CD14-positive monocyte (primary cell): ENCODE data around the gene OFD1. TPM values are rescaled to one million over a fixed set of nuclear protein-coding genes. Genes with fewer than 3 reads are reported as not detected.

Experiments
- DNase-seq, 3 donors: peaks; one replicate each; pipeline ENCODE4 v3.0.0-alpha.2; 2011 to 2022
- H2AFZ ChIP-seq: 2 replicates; pipeline ENCODE4 v1.6.0; 2012; ENCODE audit warnings: mild to moderate bottlenecking, low read depth, low read length, inconsistent platforms; ENCODE audit not compliant: insufficient read depth, poor library complexity, severe bottlenecking
- H3K27ac ChIP-seq, 2 donors: 1 replicate in 1 of 2; 2 replicates in 1 of 2; pipeline ENCODE4 v1.5.1; 2012 to 2013; ENCODE audit warnings: low read length in 2 of 2, control low read depth in 1 of 2, inconsistent platforms in 1 of 2, low read depth in 1 of 2, mild to moderate bottlenecking in 1 of 2
- H3K27me3 ChIP-seq, 2 donors: one replicate each; pipeline versions ENCODE4 v1.6.0 to v1.6.1; 2011 to 2013; ENCODE audit warnings: low read length in 2 of 2; ENCODE audit not compliant: control insufficient read depth in 2 of 2, insufficient read depth in 2 of 2
- H3K36me3 ChIP-seq, 2 donors: replicated peaks in 1 of 2; 1 replicate in 1 of 2; 2 replicates in 1 of 2; pipeline versions ENCODE4 v1.5.1 to v1.6.1; 2012 to 2013; ENCODE audit warnings: low read length in 2 of 2, control low read depth in 1 of 2, inconsistent platforms in 1 of 2, mild to moderate bottlenecking in 1 of 2; ENCODE audit not compliant: insufficient read depth in 2 of 2, control insufficient read depth in 1 of 2
- H3K4me1 ChIP-seq, 2 donors: 1 replicate in 1 of 2; 2 replicates in 1 of 2; pipeline versions ENCODE4 v1.5.1 to v1.6.1; 2012 to 2013; ENCODE audit warnings: low read length in 2 of 2, control low read depth in 1 of 2, inconsistent platforms in 1 of 2, mild to moderate bottlenecking in 1 of 2, moderate library complexity in 1 of 2; ENCODE audit not compliant: insufficient read depth in 2 of 2, control insufficient read depth in 1 of 2
- H3K4me2 ChIP-seq: replicated peaks from 2 replicates; pipeline ENCODE3; 2012; ENCODE audit warnings: low read length, moderate library complexity, mild to moderate bottlenecking; ENCODE audit not compliant: poor library complexity, severe bottlenecking; ENCODE audit errors: extremely low read depth
- H3K4me3 ChIP-seq, 3 experiments: fragments of 200-600 bp in 1 of 3; sonication (generic) in 1 of 3; replicated peaks in 1 of 3; 1 replicate in 2 of 3; 2 replicates in 1 of 3; pipeline ENCODE4 v1.5.1; 2011 to 2013; ENCODE audit warnings: low read length in 3 of 3, mild to moderate bottlenecking in 3 of 3, control low read depth in 2 of 3, low read depth in 2 of 3, inconsistent platforms in 1 of 3, moderate library complexity in 1 of 3
- H3K79me2 ChIP-seq: 2 replicates; pipeline ENCODE4 v1.6.0; 2012; ENCODE audit warnings: mild to moderate bottlenecking, control low read depth, inconsistent platforms, low read length, moderate library complexity; ENCODE audit not compliant: insufficient read depth
- H3K9ac ChIP-seq: 2 replicates; pipeline ENCODE4 v1.6.0; 2017; ENCODE audit warnings: low read length, mild to moderate bottlenecking; ENCODE audit not compliant: insufficient read depth, poor library complexity, severe bottlenecking
- H3K9me3 ChIP-seq, 2 donors: replicated peaks in 1 of 2; 1 replicate in 1 of 2; 2 replicates in 1 of 2; pipeline versions ENCODE4 v1.5.1 to v1.6.1; 2012 to 2013; ENCODE audit warnings: low read length in 2 of 2, control low read depth in 1 of 2; ENCODE audit not compliant: control insufficient read depth in 1 of 2, insufficient read depth in 1 of 2
- H4K20me1 ChIP-seq: 2 replicates; pipeline ENCODE4 v1.6.0; 2012; ENCODE audit warnings: mild to moderate bottlenecking, low read length, control low read depth, moderate library complexity; ENCODE audit not compliant: insufficient read depth
- H3K27ac Mint-ChIP-seq, 7 donors: one replicate each; pipeline ENCODE4 v1.8.0; 2020; ENCODE audit warnings: mild to moderate bottlenecking in 7 of 7, mixed read lengths in 7 of 7, moderate library complexity in 6 of 7, inconsistent platforms in 2 of 7
- H3K27me3 Mint-ChIP-seq, 3 donors: one replicate each; pipeline ENCODE4 v1.8.0; 2021 to 2022; ENCODE audit warnings: low read depth in 3 of 3, mild to moderate bottlenecking in 3 of 3, mixed read lengths in 3 of 3, moderate library complexity in 3 of 3, inconsistent platforms in 1 of 3
- H3K36me3 Mint-ChIP-seq, 2 donors: one replicate each; pipeline ENCODE4 v1.8.0; 2020; ENCODE audit warnings: mixed read lengths in 2 of 2, inconsistent platforms in 1 of 2, mild to moderate bottlenecking in 1 of 2
- H3K4me1 Mint-ChIP-seq: one replicate; pipeline ENCODE4 v1.8.0; 2020; ENCODE audit warnings: mild to moderate bottlenecking, mixed read lengths
- H3K4me3 Mint-ChIP-seq, 2 donors: one replicate each; pipeline ENCODE4 v1.8.0; 2020; ENCODE audit warnings: mild to moderate bottlenecking in 2 of 2, mixed read lengths in 2 of 2, moderate library complexity in 1 of 2
- H3K9me3 Mint-ChIP-seq, 7 donors: one replicate each; pipeline ENCODE4 v1.8.0; 2020 to 2022; ENCODE audit warnings: mixed read lengths in 7 of 7, mild to moderate bottlenecking in 6 of 7, moderate library complexity in 6 of 7, inconsistent platforms in 2 of 7
- CTCF ChIP-seq: fragments of 200-600 bp; IDR thresholded peaks from one replicate; pipeline ENCODE4 v1.8.0; 2022; ENCODE audit warnings: antibody characterized with exemption, mild to moderate bottlenecking
- WGBS: methylation state at CpG from one replicate; pipeline ENCODE4 v1.1.5; 2013; ENCODE audit warnings: missing lambda C conversion rate; ENCODE audit not compliant: insufficient coverage; 5-methylcytosine and 5-hydroxymethylcytosine counted together
- intact Hi-C, 2 donors: fragments of 100-400 bp; cut with micrococcal nuclease; formaldehyde crosslinking; loops; one replicate each; pipeline versions ENCODE4 v1.15.0 to v1.15.1; 2023
- polyA plus RNA-seq, 3 donors: library from polyadenylated mRNA; depleted of rRNA in 1 of 3; unstranded in 2 of 3; stranded (reverse) in 1 of 3; fragments of 300-500 nt in 2 of 3; fragments of >200 nt in 1 of 3; fragmentation: Illumina TruSeq in 2 of 3; gene quantifications; 1 replicate in 2 of 3; 2 replicates in 1 of 3; pipeline ENCODE4 v1.2.3, GENCODE V29; 2012 to 2021

OFD1 gene
- polyA plus RNA-seq, 3 donors: 2.4 to 10.2 (median 2.9) TPM

GRCh38 chrX:13793897-13794296 lies 59.3 kb downstream of the OFD1 start:
- peaks cover 2 to 19% (median 3%) of the 10 kb centered on the region in 3 donors for H3K27me3 Mint-ChIP-seq
- H3K9ac ChIP-seq: no peak overlapping the region
- intact Hi-C loops: no loop called here
- H3K27ac Mint-ChIP-seq: no peak overlapping the region
- no peaks in the 10 kb centered on the region for H3K79me2 ChIP-seq
- H4K20me1 ChIP-seq: no peaks in the 10 kb centered on the region
- no peaks in the 10 kb centered on the region for H3K36me3 Mint-ChIP-seq
- TF ChIP-seq CTCF: no peak
- peaks cover 0 to 2% of the 10 kb centered on the region in 2 donors for H3K27me3 ChIP-seq
- no peak overlapping the region for H2AFZ ChIP-seq
- no peaks in the 10 kb centered on the region for H3K9me3 ChIP-seq
- H3K36me3 ChIP-seq: no peaks in the 10 kb centered on the region
- DNase-seq: no peak
- peaks cover 0 to 2% (median 0%) of the 10 kb centered on the region in 7 donors for H3K9me3 Mint-ChIP-seq
- H3K4me3 ChIP-seq: no peak overlapping the region
- no peaks in the 10 kb centered on the region for H3K4me1 ChIP-seq
- H3K4me1 Mint-ChIP-seq: peaks cover 6% of the 10 kb centered on the region
- WGBS: no CpG with 5 or more reads among the region's 2 CpGs
- no peak overlapping the region for H3K4me2 ChIP-seq
- H3K4me3 Mint-ChIP-seq: no peak overlapping the region
- no peak overlapping the region for H3K27ac ChIP-seq

GRCh38 chrX:13794417-13794816 lies 59.9 kb downstream of the OFD1 start:
- WGBS: no CpG with 5 or more reads among the region's 10 CpGs
- Histone ChIP-seq H3K36me3 (no peaks in the 10 kb centered on the region), H3K4me3 (no peak overlapping the region), H3K9ac (no peak overlapping the region), H4K20me1 (no peaks in the 10 kb centered on the region), H3K4me1 (no peaks in the 10 kb centered on the region), H3K27ac (no peak overlapping the region), H3K27me3 (peaks cover 0 to 2% of the 10 kb centered on the region in 2 donors), H2AFZ (no peak overlapping the region), H3K9me3 (no peaks in the 10 kb centered on the region), H3K4me2 (no peak overlapping the region), H3K79me2 (no peaks in the 10 kb centered on the region)
- DNase-seq: no peak
- Mint-ChIP-seq H3K36me3 (no peaks in the 10 kb centered on the region), H3K4me1 (peaks cover 6% of the 10 kb centered on the region), H3K27me3 (peaks cover 2 to 19% (median 3%) of the 10 kb centered on the region in 3 donors), H3K9me3 (peaks cover 0 to 2% (median 0%) of the 10 kb centered on the region in 7 donors), H3K27ac (no peak overlapping the region), H3K4me3 (no peak overlapping the region)
- intact Hi-C loops: no loop called here
- no peak for TF ChIP-seq CTCF
